GM19043 (cell line): ENCODE measurements around the gene LRRC3C.

Experiments
- ATAC-seq: cut with Tn5 transposase; IDR thresholded peaks from one replicate; pipeline ENCODE4 v1.9.1; 2021; ENCODE audit warnings: low read depth; ENCODE audit not compliant: unreplicated experiment

Gene LRRC3C

DNA sequence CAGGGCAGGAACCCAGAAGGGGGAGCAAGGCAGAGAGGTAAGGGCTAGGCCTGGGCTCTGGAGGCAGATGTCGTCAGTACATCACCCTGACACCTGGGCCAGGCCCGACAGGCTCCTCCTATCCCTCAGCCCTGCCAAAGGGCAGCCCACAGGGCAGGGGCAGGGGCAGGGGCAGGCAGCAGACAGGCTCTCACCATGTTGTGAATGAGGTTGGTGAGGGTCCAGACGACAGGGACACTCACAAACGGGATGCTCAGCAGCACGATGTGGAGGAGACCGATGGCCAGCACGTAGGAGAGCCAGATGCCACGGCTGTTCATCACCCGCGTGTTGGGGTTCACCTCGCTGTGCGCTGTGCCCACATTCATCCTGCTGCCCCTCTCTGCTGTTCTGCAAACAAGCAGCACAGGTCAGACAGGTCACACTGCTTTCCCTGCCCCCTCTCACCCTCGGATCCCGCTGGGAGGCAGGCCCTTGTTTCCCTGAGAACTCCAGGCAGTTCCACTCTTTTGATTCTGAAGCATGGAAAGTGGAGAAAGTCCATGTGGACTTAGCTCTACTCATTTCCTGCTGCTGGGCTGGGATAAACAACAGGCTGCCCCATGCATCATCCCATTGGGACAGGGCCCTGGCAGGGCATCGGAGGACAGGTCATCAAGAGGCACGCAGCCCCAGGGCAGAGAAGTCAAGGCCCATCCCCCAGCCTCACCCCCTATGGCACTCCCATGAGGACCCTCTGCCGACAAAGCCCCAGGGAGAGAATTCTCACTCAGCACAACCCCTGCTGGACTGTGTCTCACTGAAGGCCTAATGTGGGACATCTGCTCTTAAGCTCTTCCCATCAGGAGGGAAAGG is 3.5 kb upstream of the LRRC3C start:
- ATAC-seq = no peak

DNA sequence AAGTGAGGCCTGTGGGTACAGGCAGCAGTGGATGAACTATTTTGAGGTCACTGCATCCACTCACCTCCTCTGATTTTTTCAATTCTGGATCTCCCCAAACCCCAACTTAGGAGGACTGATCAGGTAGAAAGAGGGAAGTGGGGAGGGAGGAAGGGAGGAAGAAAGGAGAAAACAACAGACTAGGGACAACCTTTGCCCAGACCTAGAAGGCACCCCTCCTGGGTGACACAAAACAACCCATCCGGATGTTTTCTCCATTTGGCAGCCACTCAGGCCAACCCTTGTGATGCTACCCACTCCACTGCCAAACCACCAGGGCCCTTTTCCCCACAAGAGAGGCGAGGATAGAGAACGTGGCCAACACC is 2.9 kb upstream of the LRRC3C start:
- no peak for ATAC-seq

DNA sequence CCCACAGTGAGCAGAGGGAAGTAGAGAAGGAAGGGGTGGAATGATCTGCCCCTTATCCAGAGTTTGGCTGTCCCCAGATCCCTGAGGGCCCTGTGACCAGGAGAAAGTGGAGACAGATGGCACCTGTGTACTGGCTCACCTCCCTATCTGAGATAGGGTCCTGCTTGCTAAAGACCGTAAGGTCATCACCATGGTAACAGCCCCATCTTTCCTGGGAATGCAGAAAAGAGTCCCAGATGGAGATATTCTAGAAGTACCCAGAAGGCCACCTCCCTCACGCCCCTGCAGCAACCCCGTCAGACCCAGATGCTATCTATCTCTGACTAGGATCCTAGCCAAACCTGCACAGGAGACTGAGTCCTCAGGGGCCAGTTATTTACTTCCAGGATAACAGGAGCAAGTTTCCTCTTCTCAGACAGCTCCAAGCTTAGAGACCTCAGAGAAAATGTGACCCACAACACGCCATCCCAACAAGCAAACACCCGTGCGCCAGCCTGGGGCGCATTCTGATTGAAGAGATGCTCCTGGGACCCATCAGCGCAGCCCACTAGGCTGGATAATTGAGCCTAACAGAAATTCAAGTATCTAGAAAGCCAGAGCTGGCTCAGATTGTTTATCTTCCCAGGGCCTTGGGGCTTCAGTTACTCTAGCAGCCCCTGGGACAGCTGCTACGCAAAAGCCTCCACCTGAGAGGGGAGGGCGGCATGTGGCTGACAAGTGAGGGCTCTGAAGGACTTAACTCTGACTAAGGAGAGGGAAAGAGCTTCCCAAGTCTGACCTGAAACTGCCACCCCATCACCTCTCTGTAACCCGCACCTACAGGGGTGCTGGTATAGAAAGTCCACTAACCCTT is 2.0 kb upstream of the LRRC3C start:
- ATAC-seq = no peak

DNA sequence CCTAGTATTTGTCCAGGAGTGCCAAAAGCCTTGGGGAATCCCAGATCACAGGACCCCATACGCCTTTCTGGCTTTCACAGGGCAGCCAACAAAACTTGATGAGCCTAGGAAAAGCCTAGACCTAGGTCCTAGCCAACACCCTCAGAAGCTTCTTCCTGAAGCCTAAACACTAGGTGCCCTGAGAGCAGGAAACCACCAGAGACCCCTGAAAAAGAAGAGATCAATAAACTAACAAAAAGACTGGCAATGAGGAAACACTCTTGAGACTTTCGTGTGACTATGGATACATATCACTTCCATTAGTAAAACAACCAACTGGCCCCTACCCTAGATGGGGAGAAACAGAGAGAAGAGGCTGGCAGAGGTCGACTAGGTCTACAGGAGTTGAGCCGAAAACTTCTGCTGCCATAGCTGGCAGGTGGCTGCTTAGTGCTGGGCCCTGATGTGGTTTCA is 1.4 kb upstream of the LRRC3C start:
- no peak for ATAC-seq

DNA sequence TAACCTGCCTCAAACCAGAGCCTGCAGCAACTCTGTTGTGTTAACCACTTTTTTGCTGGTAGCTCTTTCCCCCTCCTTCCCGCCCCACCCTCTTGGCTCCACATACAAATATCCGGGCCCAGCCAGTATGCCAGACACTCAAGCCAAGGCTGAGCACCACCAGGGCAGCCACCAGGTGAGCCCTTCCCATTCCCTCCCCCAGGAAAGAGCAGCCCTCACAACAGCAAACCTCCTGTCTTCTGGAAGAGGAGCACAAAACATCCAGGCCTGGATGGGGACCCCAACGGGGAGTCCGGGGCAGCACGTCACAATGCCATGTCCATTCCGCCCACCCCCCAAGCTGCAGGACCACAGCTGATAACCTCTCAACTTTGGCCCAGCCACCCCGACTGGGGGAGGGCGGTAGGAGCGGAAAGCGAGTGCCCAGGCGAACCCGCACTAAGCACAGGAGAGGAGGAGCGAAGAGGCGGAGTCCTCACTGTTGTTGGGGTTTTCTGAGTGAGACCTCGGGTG is 888 bp upstream of the LRRC3C start:
- no peak for ATAC-seq

DNA sequence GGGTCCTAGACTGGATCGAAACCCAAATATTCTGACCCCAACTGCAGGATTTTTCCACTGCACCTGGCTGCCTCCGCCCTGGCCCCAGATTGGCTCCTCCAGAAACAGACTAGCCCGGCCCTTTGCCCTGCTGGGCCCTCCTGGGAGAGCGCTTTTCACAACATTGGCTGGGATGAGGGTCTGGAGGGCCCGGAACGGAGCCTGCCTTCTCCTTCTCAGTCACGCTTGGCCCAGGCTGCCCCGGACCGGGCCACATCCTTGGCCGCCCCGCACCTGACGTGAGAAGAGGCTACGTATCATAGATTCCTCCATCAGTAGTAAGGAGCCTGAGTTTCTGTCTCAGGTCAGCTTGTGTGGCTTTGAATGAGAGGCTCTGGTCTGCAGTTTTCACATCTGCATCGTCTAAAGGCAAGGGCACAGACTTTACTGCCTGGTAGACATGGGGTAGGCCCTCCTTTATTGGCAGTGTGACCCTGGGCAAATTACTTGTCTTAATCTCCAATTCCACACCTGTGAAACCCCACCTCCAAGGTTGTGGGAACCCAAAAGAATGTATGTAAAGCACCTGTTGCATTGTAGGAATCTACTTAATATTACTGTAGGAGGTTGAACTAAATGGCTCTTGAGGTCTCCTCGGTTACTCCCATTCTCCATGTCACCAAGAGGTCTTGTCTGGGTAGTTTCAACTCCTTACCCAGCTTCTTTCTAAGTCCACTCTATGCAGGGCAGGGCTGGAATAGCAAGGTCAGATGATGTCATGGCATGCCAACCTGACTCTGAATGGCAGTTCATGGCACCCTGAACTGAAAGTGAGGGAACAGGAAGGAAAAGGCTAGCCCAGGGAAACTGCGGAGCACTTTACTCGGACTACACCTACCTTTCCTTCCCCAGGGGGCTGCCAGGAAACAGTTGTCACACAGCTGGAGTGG is 661 bp downstream of the LRRC3C start:
- no peak for ATAC-seq

DNA sequence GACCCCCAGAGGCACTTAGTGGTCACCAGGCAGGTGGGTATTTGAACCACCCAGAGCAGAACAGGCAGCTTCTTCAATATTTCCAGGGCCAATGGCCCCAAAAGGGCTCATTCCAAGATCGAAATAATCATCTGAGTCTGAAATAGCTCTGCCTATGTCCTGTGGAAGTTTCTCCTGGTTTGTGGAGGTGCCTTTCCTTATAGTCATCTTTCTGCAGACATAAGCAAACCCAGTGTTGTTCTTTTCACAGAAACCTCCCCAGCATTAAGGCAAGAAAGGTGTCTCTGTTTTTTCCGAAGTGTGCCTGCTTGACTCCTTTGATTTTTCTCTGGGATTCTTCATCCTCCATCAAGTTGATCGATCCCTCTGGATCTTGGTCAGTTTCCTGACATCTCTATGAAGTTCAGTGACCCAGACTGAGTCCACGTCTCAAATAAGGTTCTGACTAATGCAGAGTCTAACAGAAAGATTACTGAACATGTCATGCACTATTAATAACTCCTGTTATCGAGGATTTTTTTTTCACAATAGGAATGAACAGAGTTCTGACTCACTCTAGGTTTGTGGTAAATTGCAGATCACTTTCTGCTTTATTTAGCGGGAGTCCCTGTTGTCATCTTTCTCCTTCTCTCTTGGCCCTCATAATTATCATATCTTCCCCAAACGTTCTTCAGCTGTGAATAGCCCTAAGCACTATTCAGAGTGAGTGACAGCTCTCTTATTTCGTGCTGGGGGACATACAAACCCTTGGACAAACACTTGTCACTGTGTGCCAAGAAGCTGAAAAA is 1.5 kb downstream of the LRRC3C start:
- ATAC-seq = no peak

DNA sequence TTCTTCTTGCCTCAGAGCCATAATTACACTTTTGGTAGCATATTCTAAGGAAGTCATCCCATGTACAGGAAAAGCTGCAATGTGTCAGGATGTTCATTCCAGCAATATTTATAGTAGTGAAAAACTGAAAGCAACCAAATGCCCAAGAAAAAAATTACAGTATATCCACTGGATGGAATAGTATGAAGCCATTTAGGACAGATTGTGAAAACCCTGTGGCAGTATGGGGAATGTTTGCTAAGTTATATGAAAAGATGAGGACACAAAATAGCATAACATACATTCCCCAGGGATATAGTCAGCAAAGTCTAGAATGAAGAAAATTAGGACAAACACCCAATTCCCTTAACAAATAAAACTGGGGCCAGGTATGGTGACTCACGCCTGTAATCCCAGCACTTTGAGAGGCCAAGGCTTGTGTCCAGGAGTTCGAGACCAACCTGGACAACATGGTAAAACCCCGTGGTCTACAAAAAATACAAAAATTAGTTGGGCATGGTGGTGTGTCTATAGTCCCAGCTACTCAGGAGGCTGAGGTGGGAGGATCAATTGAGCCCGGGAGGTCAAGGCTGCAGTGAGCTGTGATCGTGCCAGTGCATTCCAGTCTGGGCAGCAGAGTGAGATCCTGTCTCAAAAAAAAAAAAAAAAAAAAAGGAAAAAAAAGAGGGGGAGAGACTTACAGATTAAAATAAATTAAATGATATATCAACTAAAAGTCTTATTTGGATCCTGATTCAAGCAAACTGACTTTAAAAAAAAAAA is 2.3 kb downstream of the LRRC3C start:
- no peak for ATAC-seq

DNA sequence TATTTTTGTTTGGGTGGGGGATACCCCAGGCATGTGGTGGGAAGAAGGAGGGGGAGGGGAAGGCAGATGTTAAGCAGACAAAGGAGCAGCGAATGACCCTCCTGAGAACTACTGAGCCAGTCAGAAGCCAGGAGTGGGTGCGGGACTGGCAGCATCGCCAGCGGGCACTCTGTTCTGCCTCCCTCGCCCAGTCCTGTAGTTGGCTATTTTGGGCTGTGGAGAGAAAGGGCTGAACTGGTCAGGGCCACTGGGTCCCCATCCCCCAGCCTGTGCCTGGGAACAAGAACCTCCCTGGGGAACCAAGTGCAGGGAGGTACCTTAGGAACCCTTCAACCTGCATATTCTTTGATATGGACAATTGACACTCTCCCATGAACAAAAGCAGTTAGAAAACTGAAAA is 6.4 kb downstream of the LRRC3C start:
- no peak for ATAC-seq

DNA sequence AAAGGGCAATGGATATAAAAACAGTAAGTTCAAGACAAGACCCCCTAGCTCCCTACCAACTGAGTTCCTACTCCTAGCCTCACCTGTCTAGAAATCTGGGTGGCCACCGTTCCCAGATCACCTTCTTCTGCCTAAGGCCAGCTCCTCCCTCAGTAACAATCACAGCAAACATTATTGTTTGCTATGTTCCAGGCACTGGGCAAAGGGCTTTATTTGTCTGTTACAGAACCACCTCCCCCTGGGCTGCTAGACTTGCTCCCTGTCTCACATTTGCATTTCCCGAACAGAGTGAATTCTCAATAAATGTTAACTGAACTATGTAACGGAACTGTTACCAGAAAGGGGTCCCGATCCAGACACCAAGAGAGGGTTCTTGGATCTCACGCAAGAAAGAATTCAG is 6.8 kb downstream of the LRRC3C start:
- ATAC-seq = no peak

DNA sequence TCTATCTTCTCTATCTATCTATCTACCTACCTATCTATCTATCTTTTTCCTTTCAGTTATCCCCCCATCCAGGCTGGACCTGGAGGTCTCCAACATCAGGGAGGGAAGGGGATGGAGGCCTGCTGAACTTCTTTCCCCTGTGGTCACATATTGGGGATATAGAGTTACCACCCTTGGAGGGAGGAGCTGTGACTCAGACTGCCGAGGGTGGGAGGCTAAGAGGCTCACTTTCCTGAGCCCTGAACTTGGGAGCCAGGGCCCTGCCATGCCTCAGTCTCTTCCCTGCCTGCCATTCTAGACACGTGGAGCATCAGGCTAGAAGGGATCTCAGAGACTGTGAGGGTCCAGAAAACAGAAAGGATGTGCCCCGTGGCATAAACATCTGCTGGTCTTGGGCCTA is 8.4 kb downstream of the LRRC3C start:
- no peak for ATAC-seq

DNA sequence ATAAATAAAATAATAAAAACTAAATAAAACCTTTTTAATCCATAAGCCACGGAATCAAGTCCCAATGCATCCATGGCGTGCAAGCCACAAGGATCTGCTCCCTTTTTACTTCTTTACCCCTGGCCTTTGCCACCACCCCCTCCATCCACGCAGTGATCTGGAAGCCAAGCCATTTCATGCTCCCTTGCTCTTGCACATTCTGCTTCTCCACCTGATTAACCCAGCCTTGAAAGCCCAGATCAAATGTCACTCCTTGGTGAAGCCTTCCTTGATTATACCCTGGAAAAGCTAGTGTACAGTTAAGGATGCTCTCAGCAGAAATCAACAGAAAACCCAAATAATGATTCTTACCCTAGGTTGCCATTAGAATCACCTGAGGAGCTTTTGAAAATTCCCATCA is 9.9 kb downstream of the LRRC3C start:
- ATAC-seq = no peak

DNA sequence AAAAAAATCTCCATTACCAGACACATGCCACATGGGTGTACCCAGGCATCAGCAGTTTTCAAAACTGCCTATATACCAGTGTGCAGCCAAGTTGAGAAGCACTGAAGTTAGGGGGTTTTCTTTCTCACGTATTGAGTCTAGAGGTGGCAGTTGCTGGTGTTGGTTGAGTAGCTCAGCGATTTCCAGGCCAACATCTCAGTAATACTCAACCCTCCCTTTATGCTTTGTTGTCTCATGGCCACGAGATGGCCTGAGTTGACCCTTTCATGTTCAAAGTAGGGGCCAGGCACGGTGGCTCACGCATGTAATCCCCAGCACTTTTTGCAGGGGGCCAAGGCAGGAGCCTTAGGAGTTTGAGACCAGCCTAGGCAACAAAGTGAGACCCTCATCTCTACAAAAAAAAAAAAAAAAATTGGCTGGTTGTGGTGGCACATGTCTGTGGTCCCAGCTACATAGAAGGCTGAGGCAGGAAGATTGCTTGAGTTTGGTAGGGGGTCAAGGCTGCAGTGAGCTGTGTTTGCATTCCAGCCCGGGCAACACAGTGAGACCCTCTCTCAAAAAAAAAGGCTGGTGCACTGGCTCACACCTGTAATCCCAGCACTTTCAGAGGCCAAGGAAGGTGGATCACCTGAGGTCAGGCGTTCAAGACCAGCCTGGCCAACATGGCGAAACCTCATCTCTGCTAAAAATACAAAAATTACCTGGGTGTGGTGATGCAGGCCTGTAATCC is 10.8 kb downstream of the LRRC3C start:
- ATAC-seq = no peak

DNA sequence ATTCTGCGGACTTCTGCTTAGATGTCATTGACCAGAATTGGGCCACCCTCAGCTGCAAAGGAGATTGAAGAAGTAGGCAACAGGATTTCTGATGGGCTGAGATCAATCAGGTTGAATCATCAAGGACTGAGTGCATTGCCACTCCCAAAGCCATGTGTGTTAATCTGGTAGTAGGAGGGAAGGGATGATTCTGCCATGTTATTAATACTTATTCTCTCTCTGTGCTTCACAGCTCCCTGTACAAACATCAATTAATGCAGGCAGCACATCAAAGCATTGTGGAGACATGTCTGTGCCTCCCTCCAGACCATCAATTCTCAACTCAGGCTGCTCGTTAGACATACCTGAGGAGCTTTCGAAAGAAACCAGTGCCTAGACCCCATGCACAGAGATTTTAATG is 11.6 kb downstream of the LRRC3C start:
- no peak for ATAC-seq

DNA sequence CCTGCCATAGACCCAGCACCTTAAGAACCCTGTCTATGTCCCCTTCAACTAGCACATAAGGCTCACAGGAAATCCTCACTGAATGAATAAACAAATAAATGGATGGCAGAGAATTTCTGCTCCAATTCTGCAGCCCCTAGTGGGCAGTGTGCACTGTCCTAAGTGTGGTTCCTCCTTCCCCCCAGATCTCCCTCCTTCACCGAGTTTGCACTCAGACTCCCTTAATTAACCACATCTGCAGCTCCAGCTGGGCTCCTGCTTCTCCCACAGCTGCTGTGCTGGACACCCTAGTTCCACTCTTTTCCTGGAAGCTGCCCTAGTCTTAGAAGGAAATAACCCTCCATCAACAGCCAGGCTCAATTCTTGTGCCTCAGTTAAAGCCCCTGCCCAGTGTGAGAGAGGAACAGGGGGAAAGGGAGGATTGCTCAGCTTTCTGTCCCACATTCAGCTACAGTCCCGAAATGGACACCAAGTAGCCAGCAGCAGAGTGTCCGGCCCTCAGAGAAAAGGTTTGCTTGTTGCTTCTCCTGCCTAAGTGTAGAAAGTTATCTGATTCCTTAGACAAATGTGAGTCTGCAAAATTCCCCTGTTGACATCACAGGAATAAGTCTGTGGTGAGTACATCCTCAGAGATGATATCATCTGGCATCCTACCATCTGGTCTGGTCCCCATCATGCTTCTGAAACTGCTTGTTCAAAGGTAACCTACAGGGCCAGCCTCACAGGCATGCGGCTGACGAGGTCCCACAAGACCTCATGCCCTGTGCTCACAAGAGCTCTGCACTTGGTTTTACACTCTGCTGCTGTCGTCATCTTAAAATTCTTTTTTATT is 12.3 kb downstream of the LRRC3C start:
- ATAC-seq = no peak

DNA sequence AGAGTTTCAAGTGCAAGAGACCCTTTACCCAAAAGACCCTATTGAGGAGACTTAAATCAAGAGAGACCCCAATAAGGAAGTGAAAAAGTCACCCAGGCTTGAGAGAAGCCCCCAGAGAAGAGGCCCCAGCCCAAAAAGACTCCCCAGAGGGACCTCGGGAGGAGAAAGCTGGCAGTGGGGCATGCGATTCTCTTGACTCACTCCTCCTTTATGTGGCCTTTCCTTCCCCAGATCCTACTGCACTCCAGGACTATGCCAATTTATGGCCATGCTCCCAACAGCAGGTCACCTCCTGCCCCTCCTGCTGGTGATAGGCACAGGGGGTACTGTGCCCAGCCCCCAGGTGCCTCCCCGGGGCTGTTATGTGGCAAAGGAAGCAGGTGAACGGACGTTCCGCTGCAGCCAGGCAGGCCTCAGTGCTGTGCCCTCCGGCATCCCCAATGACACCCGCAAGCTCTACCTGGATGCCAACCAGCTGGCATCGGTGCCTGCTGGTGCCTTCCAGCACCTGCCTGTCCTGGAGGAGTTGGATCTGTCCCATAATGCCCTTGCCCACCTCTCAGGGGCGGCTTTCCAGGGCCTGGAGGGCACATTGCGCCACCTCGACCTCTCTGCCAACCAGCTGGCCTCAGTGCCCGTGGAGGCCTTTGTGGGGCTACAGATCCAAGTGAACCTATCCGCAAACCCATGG is 16.3 kb downstream of the LRRC3C start:
- no peak for ATAC-seq

DNA sequence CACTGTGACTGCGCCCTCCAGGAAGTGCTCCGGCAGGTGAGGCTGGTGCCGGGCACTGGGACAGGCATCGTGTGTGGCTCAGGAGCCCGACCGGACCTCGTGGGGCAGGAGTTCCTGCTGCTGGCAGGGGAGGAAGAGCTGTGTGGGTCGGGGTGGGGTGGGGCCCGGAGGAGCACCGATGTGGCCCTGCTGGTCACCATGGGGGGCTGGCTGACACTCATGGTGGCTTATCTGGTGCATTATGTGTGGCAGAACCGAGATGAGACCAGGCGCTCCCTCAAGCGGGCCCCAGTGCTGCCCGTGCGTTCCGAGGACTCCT is 16.8 kb downstream of the LRRC3C start:
- ATAC-seq = no peak
